GM21717 (cell line): ENCODE data around the gene BAZ2B.

Source experiments
- ATAC-seq: cut with Tn5 transposase; IDR thresholded peaks from one replicate; pipeline ENCODE4 v1.9.1; 2021; ENCODE audit warnings: mild to moderate bottlenecking, moderate library complexity; ENCODE audit not compliant: unreplicated experiment

Gene BAZ2B

DNA sequence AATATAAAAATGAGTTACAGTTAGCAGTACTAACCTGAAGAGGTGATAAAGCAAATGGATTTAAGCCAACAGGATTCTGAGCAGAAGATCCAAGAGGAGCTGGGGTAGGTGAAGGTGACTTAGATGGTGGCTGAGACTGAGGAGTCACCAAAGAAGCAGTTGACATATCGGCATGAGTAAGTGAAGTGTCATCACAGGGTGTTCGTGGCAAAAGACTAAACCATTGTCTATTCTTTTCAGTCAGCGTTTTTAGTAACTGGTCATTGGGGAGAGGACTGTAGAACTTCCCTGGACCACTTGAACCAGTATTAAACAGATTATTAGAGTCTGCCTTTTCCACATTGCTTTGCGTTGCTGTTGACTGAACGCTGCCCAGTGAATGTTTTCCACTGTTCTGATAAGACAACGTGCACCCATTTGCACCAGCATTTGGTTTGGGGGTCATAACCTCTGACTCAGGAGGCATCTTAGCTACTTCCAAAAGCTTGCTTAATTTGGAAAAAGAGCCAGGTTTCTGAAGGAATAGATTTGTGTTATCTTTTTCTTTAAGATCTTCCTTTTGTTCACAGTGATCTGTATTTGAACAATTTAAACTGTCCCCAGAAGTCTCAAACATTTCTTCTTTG lies 266.6 kb downstream of the BAZ2B start:
- no peak for ATAC-seq

DNA sequence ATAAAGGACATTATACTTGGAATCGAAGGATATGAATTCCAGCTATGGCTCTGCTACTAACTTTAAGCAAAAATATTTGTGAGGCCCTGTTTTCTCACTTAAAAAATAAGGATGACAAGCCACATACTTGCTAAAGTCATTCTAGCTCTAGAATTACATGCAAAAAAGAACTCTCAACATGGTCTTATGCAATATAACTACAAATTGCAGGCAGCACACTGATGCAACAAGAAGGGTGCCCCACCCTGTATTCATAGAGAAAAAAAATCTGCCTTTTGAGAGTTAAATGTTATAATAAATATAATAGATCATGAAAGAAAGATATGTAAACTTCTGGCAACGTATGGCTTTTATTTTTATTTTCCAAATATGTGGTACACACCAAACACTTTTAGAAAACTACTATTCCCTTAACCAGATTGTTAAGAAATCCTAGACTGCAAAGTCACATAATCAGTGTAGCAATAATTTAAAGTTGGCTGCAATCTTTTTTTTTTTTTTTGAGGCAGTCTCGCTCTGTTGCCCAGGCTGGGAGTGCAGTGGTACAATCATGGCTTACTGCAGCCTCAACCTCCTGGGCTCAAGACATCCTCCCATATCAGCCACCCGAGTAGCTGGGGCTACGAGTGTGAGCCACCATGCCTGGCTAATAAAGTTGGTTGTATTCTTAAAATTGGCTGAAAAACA lies 289.6 kb downstream of the BAZ2B start:
- ATAC-seq = no peak

DNA sequence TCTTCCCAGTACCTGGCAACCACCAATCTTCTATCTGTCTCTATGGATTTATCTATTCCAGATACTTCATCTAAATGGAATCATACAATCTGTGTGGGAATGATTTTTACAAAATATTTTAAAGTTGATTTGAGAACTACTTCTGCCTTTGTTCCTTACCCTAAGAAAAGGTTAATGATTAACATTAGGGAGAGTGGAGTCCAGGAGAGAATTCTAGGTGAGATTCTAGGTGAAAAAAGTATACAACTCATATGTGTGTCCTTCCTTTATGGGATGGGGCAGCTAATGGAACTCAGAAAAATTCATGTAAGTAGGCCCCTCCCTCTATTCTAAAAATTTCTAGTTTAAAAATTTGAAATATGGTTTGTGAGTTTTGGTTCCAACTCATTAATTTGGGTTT lies 293.9 kb downstream of the BAZ2B start:
- no peak for ATAC-seq

DNA sequence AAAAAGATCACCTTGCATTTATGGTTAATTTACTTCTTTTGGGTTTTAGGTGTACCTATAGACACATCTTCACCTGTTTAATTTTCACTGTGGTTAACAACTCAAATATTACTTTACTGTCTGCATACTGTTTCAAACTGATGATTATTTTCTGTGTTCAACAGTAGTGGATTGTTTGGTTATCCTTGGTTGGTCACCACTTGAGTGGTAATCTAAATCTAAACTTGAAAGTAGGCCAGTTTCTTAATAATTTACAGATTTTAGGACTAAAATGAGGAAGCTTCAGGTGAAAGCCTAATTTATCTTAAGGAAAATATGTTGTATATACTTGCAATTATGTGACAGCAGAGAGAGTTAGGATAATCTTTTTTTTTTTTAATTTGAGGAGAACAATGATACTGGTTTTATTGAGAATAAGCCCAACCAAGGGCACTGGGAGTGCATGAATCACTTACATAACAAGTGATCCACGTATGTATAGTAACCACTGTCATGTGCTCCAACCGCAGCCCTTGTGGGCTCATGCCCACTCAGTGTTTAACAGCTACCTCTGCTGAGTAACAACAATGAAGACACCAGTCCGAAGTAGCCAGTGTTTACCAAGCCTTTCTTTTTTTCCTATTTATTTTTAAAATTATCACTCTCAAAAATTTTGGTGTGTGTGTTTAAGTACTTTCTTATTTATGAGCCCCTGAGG lies 298.8 kb downstream of the BAZ2B start:
- ATAC-seq = no peak

DNA sequence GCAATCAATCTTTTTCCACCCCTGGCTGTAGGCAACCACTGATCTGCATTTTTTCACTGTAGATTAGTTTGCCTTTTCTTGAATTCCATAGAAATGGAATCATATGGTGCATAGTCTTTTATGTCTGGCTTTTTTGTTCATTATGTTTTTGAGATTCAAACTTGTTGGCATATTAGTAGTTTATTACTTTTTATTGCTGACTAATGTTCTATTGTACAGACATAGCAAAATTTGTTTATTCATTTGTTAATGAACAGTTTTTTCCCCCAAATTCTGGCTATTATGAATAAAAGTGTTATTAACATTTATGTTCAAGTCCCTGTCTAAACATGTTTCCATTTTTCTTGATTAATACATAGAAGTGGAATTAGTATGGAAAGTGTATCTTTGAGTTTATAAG lies 308.4 kb downstream of the BAZ2B start:
- no peak for ATAC-seq

DNA sequence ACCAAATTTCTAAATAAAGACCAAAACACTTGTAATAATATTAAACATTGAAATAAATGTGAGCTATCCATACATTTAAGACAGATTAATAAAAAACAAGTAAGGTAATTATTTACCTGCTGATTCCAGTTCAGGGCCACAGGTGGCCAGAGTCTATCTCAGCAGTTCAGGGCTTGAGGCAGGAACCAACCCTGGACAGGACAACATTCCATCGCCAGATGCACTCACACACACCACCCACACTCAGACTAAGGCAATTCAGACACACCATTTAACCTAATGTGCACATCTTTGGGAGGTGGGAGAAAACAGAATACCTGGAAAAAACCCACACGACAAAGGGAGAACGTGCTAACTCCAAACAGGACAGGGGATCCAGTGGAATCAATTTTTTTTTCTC lies 315.8 kb downstream of the BAZ2B start:
- no peak for ATAC-seq

DNA sequence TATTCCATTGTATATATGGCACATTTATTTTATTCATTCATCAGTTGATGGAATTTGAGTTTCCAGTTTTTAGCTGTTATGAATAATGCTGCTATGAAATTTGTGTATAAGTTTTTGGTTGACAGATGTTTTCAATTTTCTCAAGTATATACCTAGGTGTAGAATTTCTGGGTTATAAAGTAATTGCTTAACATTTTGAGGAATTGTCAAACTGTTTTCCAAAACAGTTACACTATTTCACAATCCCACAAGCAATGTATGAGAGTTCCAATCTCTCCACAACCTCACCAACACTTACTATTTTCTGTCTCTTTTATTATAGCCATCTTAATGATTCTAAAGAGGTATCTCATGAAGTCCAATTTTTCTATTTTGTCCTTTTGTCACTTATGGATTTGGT lies 317.4 kb downstream of the BAZ2B start:
- ATAC-seq = no peak

DNA sequence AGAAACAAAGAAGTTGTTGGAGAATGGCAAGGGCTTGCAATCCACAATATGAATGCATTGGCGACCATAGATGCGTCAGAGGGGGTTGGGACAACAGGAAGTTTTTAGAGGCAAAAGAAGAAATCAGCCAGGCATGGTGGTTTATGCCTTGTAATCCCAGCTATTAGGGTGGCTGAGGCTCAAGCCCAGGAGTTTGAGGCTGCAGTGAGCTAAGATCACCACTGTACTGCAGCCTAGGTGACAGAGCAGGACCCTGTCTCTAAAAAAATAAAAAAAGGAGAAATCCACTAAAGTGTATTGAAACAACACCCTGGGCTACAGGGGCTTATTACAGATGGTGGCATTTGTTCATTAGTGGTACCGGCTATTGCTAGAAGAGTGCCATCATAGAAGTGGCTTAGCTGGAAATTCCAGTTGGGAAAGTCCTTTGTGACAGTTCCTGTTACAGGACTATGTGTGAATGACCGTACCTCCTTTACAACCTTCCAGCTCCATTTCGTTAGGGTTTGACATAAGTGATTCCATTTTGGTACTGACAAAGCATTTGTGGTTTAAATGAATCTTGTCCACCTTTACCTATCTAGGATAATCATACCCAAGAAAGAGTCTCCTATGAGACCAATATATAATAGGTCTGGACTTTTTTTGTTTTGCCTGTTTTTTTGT lies 319.2 kb downstream of the BAZ2B start:
- ATAC-seq = no peak

DNA sequence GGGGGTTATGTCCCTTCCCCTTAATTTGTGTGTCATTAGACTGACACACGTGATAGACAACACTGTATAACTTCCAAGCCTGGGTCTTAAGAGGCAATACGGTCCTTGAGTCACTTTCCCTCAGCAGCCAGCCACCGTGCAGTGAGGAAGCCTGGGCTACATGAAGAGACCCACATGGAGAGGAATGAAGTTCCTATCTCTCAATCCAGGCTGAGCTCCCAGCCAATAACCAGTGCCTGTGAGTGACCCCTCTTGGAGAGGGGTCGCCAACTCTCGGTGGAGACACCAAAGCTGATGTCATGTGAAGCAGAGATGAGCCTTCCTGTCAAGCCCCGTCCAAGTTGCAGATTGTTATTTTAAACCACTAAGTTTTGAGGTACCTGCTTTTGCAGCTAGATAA lies 324.2 kb downstream of the BAZ2B start:
- ATAC-seq = no peak

DNA sequence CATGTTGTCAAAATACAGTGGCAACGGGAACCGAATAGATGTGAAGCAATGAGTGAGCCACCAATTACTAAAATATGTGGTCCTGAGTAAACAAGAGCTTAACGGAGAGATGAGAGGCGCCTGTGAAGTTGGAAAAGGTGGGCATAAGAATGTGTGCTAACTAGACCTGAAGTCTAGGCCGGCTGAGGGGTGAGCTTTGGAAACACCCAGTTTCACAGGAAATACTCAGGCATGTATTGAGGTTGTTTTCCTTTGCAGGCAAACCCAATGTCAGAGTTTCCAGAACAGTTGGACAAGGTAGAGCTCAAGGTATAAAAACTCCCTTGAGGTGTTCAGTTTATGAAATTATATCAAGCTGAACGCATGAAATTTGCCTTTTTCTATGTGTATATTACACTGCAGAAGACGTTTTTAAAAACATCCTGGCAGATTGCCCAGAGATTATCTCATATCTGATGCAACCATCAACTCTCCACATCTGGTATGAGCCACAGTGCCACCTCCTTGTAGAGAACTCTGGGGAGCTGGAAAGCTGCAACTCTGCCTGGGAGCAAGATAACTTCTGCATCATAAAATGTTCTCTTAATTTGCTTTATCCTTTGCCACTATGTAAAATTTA lies 325.9 kb downstream of the BAZ2B start:
- ATAC-seq = no peak

DNA sequence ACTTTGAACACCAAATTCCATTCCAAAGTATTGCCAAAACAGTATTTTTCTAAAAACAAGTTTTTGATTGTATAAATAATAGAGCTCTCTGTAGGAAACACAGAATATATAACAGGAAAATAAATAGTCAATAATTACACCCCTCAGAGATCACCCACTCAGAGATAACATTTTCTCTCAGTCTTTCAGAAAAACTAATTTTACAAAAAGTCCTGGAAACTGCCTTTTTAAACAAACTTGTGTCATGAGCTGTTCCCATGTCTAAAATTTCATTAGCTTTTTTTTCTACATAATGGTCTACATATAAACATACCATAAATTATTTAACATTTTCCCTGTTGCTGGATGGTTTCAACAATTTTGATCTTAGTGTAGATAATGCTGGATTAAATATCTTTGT lies 328.6 kb downstream of the BAZ2B start:
- ATAC-seq = no peak

DNA sequence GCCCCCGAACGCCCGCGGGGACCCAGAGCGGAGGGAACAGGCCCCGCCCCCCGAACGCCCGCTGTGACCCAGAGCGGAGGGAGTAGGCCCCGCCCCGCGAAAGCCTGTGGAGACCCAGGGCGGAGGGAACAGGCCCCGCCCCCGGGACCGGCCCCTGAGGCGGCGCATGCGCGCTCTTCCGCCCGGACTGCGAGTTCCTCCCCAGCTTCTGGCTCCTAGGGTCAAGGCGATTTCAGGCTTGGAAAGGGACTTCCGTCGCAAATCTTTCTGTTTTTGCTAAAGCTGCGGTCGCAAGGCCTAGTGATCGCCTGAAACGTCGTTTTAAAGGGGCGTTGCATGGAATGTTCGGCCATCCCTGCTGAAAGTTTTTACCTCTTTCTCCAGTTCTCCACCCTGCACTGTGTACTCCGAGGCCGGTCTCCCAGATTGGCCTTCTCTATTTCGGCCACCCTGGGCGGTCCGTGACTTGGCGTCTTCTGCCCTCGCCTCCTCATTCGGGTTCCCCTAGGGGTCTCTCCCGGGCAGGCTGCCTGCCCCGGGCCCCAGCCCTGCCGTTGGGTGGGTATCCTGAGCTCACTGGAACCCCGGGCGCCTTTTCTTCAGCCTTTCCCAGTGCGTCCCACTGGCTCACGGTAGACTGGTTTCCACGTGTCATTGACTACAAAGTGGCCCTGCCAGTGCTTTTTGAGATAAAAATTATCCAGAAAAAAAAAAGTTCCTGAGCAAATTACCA lies 329.5 kb downstream of the BAZ2B start:
- peak; percentile 93 for ATAC-seq

DNA sequence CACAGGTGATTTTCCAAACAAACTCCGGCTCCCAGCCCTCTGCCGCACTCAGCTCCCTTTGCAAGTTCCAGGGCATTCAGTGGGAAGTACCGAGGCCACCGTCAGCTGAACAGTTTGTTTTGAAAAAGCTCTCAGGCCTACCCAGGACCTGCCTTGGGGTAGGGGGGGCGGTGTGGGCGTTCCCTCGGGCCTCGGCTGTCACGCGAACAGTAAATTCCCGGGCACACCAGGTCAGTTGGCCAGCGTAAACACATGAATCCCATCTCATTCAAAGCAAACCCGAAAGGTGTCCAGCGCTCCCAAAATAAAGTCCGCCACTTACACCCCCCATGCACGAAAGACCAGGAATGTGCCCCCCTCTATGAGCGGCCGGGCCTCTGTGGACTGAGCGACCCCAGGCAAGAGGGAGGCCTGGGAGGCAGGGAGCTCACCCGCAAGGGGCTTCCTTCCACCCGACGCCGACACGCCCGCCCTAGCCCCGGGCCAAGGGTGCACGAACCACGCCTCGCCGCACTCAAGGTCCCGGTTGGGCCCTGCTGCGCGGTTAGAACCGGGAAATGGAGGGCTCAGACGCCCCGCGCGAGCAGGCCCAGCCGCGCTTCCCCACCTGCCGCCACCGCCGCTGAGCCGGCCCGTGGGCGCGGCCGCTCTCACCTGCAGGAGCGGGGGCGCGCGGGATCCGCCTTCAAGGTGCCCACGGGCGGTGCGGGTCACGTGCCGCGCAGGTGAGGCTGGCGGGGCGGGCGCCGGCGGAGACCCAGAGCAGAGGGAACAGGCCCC lies 330.2 kb downstream of the BAZ2B start, which contains the start of gene WDSUB1:
Gene WDSUB1 (minus strand): TSS at position 775 of the 780 bp plus-strand sequence. CDS start 3,634 bp downstream, outside the sequence.
- peak; percentile 26 for ATAC-seq

DNA sequence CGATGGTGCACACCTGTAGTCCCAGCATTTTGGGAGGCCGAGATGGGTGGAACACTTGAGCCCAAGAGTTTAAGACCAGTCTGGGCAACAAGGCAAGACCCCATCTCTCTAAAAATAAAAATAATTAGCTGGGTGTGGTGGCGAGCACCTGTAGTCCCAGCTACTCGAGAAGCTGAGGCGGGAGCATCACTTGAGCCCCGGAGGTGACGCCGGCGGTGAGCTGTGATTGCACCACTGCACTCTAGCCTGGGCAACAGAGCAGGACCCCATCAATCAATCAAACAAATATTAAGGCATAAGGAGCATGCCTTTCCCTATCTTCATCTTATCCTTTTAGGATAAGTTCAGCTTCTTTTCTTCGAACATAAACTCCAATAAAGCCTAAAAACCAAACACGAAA lies 330.9 kb downstream of the BAZ2B start:
- no peak for ATAC-seq

DNA sequence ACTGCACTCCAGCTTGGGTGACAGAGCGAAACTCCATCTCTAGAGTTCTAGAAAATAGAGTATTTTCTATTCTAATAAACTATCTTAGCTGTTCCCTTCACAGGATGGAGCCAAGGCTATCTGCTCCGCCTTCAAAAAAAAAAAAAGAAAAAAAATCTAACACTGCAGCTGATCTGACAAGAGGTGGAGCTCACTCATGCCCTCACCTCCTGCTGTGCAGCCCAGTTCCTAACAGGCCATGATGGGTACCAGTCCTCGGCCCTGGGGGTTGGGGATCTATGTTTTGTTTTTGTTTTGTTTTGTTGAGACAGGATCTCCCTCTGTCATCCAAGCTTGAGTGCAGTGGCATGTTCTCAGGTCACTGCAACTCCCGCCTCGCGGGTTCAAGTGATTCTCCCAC lies 332.8 kb downstream of the BAZ2B start:
- ATAC-seq = no peak

DNA sequence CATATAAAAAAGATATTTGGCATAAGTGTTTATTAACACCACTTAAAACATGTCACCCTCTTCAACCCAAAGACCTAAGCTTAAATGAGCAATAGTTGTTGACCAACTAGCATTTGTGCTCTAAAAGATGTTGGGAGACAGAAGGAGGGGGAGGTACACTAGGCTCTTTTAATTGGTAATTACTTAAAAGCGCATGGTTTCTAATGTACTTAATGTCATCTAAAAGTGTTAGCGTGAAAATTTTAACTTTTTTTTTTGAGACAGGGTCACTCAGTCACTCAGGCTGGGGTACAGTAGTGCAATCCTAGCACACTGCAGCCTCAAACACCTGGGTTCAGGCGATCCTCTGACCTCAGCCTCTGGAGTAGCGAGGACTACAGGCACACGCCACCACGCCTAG lies 335.3 kb downstream of the BAZ2B start:
- ATAC-seq = no peak

DNA sequence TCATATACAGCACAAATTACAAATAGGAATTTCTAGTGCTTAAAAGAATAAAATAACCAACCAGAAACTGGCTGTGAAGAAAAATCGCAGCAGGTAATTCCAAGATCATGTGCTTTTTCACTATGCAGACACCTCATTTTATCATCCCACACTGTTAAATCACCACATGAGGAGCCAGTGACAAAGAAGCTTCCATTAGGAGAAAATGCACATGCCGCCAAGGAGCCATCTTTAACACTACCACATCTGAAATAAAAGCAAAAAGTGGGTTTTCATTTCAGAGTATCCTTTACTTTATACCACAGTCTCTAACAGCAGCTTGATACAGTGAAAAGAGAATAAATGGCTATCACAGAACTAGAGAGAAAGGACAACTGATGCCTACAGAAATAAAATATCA lies 336.6 kb downstream of the BAZ2B start:
- ATAC-seq = no peak

DNA sequence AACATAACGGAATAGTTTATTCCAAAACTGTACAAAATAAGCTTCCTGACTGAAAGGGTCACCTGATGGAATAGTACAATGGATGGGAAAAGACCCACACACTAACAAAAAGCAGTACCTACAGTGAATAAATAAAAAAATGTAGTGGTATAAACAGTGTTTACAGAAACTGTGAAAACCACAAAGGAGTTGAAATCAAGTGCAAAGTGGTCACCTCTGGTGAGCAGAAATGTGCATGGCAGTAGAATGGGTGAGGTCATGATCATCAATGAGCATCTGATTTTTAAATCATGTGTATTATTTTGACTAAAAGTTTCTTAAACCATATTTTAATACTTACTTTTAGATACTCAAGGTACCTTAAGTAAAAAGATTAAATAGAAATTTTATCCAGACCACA lies 341.2 kb downstream of the BAZ2B start:
- ATAC-seq = no peak

DNA sequence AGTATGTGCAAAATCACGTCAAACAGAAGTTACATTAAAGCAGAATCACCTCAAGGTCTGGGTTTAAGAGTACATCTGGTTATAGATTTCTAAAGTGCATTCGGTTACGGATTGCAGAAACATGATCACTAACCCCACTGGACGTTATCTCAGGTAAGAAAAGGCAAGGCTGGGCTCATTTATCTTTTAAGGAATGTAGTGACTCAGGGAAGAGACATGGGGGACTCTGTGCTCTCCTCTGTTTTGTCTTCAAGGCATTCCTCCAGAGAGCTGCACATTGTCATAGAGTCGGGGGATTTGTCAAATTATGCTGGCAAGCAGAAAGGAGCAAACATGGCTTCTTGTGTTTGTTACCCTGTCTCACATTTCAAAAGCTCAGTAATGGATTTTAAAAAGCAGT lies 344.2 kb downstream of the BAZ2B start:
- ATAC-seq = no peak
